Stimulated activated naive CD8-positive, alpha-beta T cell treated with anti-CD3 and anti-CD28 coated beads, Interleukin-15, amount 100 ng/mL, for 72 hours (primary cell): ENCODE data around the gene GUCD1.
"Not testable (repeated sequence)": the region's sequence is repeated elsewhere in the genome, so short reads cannot be mapped to it uniquely, and the experiment has no call there.

Experiments
- ATAC-seq: fragments of 150-1000 bp; cut with Tn5 transposase; 2 replicates; pipeline ENCODE4 v1.10.0; 2021; ENCODE audit warnings: mild to moderate bottlenecking, moderate library complexity
- DNase-seq, 2 donors: peaks; one replicate each; pipeline ENCODE4 v3.0.0; 2021 to 2022
- H3K27ac Mint-ChIP-seq, 2 donors: one replicate each; pipeline ENCODE4 v1.8.0; 2022; ENCODE audit warnings: mild to moderate bottlenecking in 2 of 2, mixed read lengths in 2 of 2, moderate library complexity in 2 of 2
- H3K27me3 Mint-ChIP-seq: one replicate; pipeline ENCODE4 v1.8.0; 2022; ENCODE audit warnings: mixed read lengths
- H3K4me1 Mint-ChIP-seq: one replicate; pipeline ENCODE4 v1.8.0; 2022; ENCODE audit warnings: mild to moderate bottlenecking, mixed read lengths
- H3K4me3 Mint-ChIP-seq, 2 donors: one replicate each; pipeline ENCODE4 v1.8.0; 2022; ENCODE audit warnings: mild to moderate bottlenecking in 2 of 2, mixed read lengths in 2 of 2, moderate library complexity in 1 of 2
- H3K9me3 Mint-ChIP-seq, 2 donors: one replicate each; pipeline ENCODE4 v1.8.0; 2022; ENCODE audit warnings: mixed read lengths in 2 of 2

The GUCD1 gene

GRCh38 chr22:24554313-24555164 lies at the start of gene GUCD1:
Gene GUCD1 (minus strand): TSS chr22:24555138. CDS start chr22:24554991, 147 bp downstream.
- H3K4me3 Mint-ChIP-seq, result peak within 1 kb of the TSS; percentile 97 to 100
- peaks cover 57% of the 10 kb centered on the region for H3K4me1 Mint-ChIP-seq
- peak; percentile 24 to 34 for DNase-seq

GRCh38 chr22:24603770-24604629 lies 49.1 kb upstream of the GUCD1 start:
- H3K27me3 Mint-ChIP-seq, H3K9me3 Mint-ChIP-seq: not testable (repeated sequence)
- ATAC-seq (peak; percentile 67), DNase-seq (peak; percentile 27 to 31)
- peak overlapping the region; percentile 22 to 60 for H3K27ac Mint-ChIP-seq
- peak overlapping the region; percentile 69 to 76 for H3K4me3 Mint-ChIP-seq
- H3K4me1 Mint-ChIP-seq, result peaks cover 60% of the 10 kb centered on the region

More at GRCh38 chr22:24554313-24555164, at the start of gene GUCD1:
- H3K27ac Mint-ChIP-seq, result peak within 1 kb of the TSS; percentile 99
- H3K27me3 Mint-ChIP-seq, result no peaks in the 10 kb centered on the region
- ATAC-seq, result no peak
- no peaks in the 10 kb centered on the region for H3K9me3 Mint-ChIP-seq

- Mint-ChIP-seq H3K27ac (peak within 1 kb of the TSS; percentile 22 to 60), H3K4me3 (peak within 1 kb of the TSS; percentile 69 to 76), H3K4me1 (peaks cover 51% of the 10 kb centered on the region)
- ATAC-seq, result peak; percentile 2
- H3K9me3 Mint-ChIP-seq, H3K27me3 Mint-ChIP-seq, DNase-seq: not testable (repeated sequence)
Measured at GRCh38 chr22:24602847-24603769, 48.2 kb upstream of the GUCD1 start, which contains the start of gene GGT1. Gene GGT1 (plus strand): TSS chr22:24603193. CDS start chr22:24611082, 7,889 bp downstream.

- ATAC-seq, H3K4me3 Mint-ChIP-seq, H3K27me3 Mint-ChIP-seq, DNase-seq, H3K9me3 Mint-ChIP-seq: not testable (repeated sequence)
- peak overlapping the region in 1 of 2 donors; percentile 3 for H3K27ac Mint-ChIP-seq
- H3K4me1 Mint-ChIP-seq, result peaks cover 42% of the 10 kb centered on the region
Measured at GRCh38 chr22:24602105-24602749, 47.3 kb upstream of the GUCD1 start.

- Mint-ChIP-seq H3K9me3 (no peaks in the 10 kb centered on the region), H3K27me3 (no peaks in the 10 kb centered on the region), H3K4me1 (peaks cover 40% of the 10 kb centered on the region), H3K27ac (no peak overlapping the region), H3K4me3 (no peak overlapping the region)
- peak in 1 of 2 donors; percentile 32 for DNase-seq
- ATAC-seq, result no peak
Measured at GRCh38 chr22:24601217-24602104, 46.5 kb upstream of the GUCD1 start.

- Mint-ChIP-seq H3K4me1 (peaks cover 37% of the 10 kb centered on the region), H3K27ac (peak overlapping the region in 1 of 2 donors; percentile 35)
- not testable (repeated sequence) for H3K4me3 Mint-ChIP-seq, H3K9me3 Mint-ChIP-seq, DNase-seq, ATAC-seq, H3K27me3 Mint-ChIP-seq
Measured at GRCh38 chr22:24599958-24600715, 45.2 kb upstream of the GUCD1 start.

GRCh38 chr22:24599514-24599913 lies 44.6 kb upstream of the GUCD1 start:
- Mint-ChIP-seq H3K4me3 (no peak overlapping the region), H3K9me3 (no peaks in the 10 kb centered on the region), H3K27me3 (peaks cover 4% of the 10 kb centered on the region), H3K4me1 (peaks cover 36% of the 10 kb centered on the region), H3K27ac (peak overlapping the region in 1 of 2 donors; percentile 35)
- DNase-seq (no peak), ATAC-seq (no peak)

GRCh38 chr22:24597076-24597475 lies 42.1 kb upstream of the GUCD1 start:
- H3K27ac Mint-ChIP-seq, H3K4me3 Mint-ChIP-seq, DNase-seq, ATAC-seq, H3K9me3 Mint-ChIP-seq: not testable (repeated sequence)
- Mint-ChIP-seq H3K4me1 (peaks cover 24% of the 10 kb centered on the region), H3K27me3 (peaks cover 26% of the 10 kb centered on the region)

GRCh38 chr22:24595863-24596262 lies 40.9 kb upstream of the GUCD1 start:
- DNase-seq, result no peak
- Mint-ChIP-seq H3K4me3 (no peak overlapping the region), H3K27me3 (peaks cover 32% of the 10 kb centered on the region), H3K9me3 (no peaks in the 10 kb centered on the region), H3K4me1 (peaks cover 13% of the 10 kb centered on the region), H3K27ac (peak overlapping the region in 1 of 2 donors; percentile 25)
- no peak for ATAC-seq

- Mint-ChIP-seq H3K9me3 (no peaks in the 10 kb centered on the region), H3K27ac (no peak overlapping the region), H3K4me1 (peaks cover 13% of the 10 kb centered on the region), H3K27me3 (peaks cover 32% of the 10 kb centered on the region), H3K4me3 (no peak overlapping the region)
- DNase-seq, result no peak
- no peak for ATAC-seq
Measured at GRCh38 chr22:24595228-24595627, 40.3 kb upstream of the GUCD1 start.

GRCh38 chr22:24594569-24595120 lies 39.7 kb upstream of the GUCD1 start:
- Mint-ChIP-seq H3K27me3 (peaks cover 32% of the 10 kb centered on the region), H3K27ac (no peak overlapping the region), H3K9me3 (no peaks in the 10 kb centered on the region), H3K4me3 (no peak overlapping the region), H3K4me1 (peaks cover 13% of the 10 kb centered on the region)
- DNase-seq (no peak), ATAC-seq (no peak)

GRCh38 chr22:24593836-24594568 lies 39.1 kb upstream of the GUCD1 start:
- ATAC-seq, result no peak
- DNase-seq, result no peak
- Mint-ChIP-seq H3K27me3 (peaks cover 32% of the 10 kb centered on the region), H3K4me3 (peak overlapping the region; percentile 56 to 75), H3K27ac (peak overlapping the region in 1 of 2 donors; percentile 49), H3K4me1 (peaks cover 13% of the 10 kb centered on the region), H3K9me3 (no peaks in the 10 kb centered on the region)
